B cell (primary cell): ENCODE data around the gene NOL4L. TPM values are rescaled to one million over a fixed set of nuclear protein-coding genes. Genes with fewer than 3 reads are reported as not detected.

Source experiments
- ATAC-seq: fragments of 200-7000 bp; cut with Tn5 transposase; one replicate; pipeline ENCODE4 v1.10.0; 2021; ENCODE audit warnings: low read depth, mild to moderate bottlenecking, moderate number of reproducible peaks, moderate library complexity
- CTCF ChIA-PET: fragments of 350-600 bp; sonication (Branson Sonifier 250); formaldehyde crosslinking; loops from one replicate; lab custom pipeline; 2021; ENCODE audit warnings: antibody characterized with exemption, inconsistent platforms; lab: Charles Lee
- POLR2A ChIA-PET: fragments of 350-600 bp; sonication (Branson Sonifier 250); formaldehyde crosslinking; loops from one replicate; lab custom pipeline; 2021; ENCODE audit warnings: antibody characterized with exemption; lab: Charles Lee
- DNase-seq: peaks from one replicate; pipeline ENCODE4 v3.0.0; 2013
- H2AFZ ChIP-seq: 2 replicates; pipeline ENCODE4 v1.6.1; 2012; ENCODE audit warnings: mild to moderate bottlenecking, low read depth, low read length; ENCODE audit not compliant: insufficient read depth, poor library complexity, severe bottlenecking
- H3K27ac ChIP-seq, 2 donors: 1 replicate in 1 of 2; 2 replicates in 1 of 2; pipeline ENCODE4 v1.5.1; 2012 to 2013; ENCODE audit warnings: low read length in 2 of 2, mild to moderate bottlenecking in 2 of 2, moderate library complexity in 1 of 2
- H3K27me3 ChIP-seq, 4 experiments: fragments of 200-600 bp in 1 of 4; sonication (generic) in 1 of 4; replicated peaks in 1 of 4; 1 replicate in 2 of 4; 2 replicates in 2 of 4; pipeline versions ENCODE4 v1.6.1 to v1.7.0; 2013 to 2016; ENCODE audit warnings: low read length in 3 of 4, mild to moderate bottlenecking in 2 of 4, mixed read lengths in 1 of 4, moderate library complexity in 1 of 4; ENCODE audit not compliant: insufficient read depth in 4 of 4, control insufficient read depth in 3 of 4; ENCODE audit errors: control extremely low read depth in 1 of 4
- H3K36me3 ChIP-seq, 2 experiments: replicated peaks in 1 of 2; 1 replicate in 1 of 2; 2 replicates in 1 of 2; pipeline versions ENCODE4 v1.6.1 to v1.7.1; 2013; ENCODE audit warnings: low read length in 1 of 2; ENCODE audit not compliant: insufficient read depth in 2 of 2, control insufficient read depth in 1 of 2; ENCODE audit errors: control extremely low read depth in 1 of 2, extremely low read depth in 1 of 2
- H3K4me1 ChIP-seq, 2 donors: fragments of 200-600 bp in 1 of 2; sonication (generic) in 1 of 2; 1 replicate in 1 of 2; 2 replicates in 1 of 2; pipeline versions ENCODE4 v1.5.1 to v1.6.1; 2013 to 2017; ENCODE audit warnings: low read length in 2 of 2; ENCODE audit not compliant: control insufficient read depth in 2 of 2, insufficient read depth in 2 of 2
- H3K4me2 ChIP-seq: replicated peaks from 2 replicates; pipeline ENCODE3; 2012; ENCODE audit warnings: mild to moderate bottlenecking, low read depth, low read length; ENCODE audit not compliant: poor library complexity, severe bottlenecking
- H3K4me3 ChIP-seq, 5 experiments: fragments of 200-600 bp in 1 of 5; sonication (generic) in 1 of 5; 1 replicate in 3 of 5; 2 replicates in 2 of 5; pipeline versions ENCODE4 v1.5.1 to v1.7.0; 2011 to 2016; ENCODE audit warnings: low read length in 4 of 5, mild to moderate bottlenecking in 4 of 5, low read depth in 2 of 5, control low read depth in 1 of 5, moderate library complexity in 1 of 5; ENCODE audit not compliant: insufficient read depth in 1 of 5; ENCODE audit errors: control extremely low read depth in 1 of 5, extremely low read depth in 1 of 5
- H3K79me2 ChIP-seq: fragments of 200-600 bp; sonication (generic); one replicate; pipeline ENCODE4 v1.6.0; 2016; ENCODE audit warnings: low read length; ENCODE audit not compliant: control insufficient read depth, insufficient read depth
- H3K9ac ChIP-seq: fragments of 200-600 bp; sonication (generic); 2 replicates; pipeline ENCODE4 v1.6.1; 2017; ENCODE audit warnings: mild to moderate bottlenecking, low read length, moderate library complexity
- H3K9me3 ChIP-seq, 3 donors: one replicate each; pipeline versions ENCODE4 v1.6.1 to v1.7.1; 2013; ENCODE audit warnings: low read length in 2 of 3; ENCODE audit not compliant: control insufficient read depth in 2 of 3, insufficient read depth in 1 of 3; ENCODE audit errors: control extremely low read depth in 1 of 3
- H4K20me1 ChIP-seq: 2 replicates; pipeline ENCODE4 v1.6.0; 2012; ENCODE audit warnings: mild to moderate bottlenecking, low read length; ENCODE audit not compliant: insufficient read depth, control insufficient read depth, poor library complexity, severe bottlenecking
- H3K27ac Mint-ChIP-seq: one replicate; pipeline ENCODE4 v1.8.0; 2021; ENCODE audit warnings: mixed read lengths
- H3K27me3 Mint-ChIP-seq: one replicate; pipeline ENCODE4 v1.8.0; 2021; ENCODE audit warnings: mixed read lengths
- H3K4me1 Mint-ChIP-seq: one replicate; pipeline ENCODE4 v1.8.0; 2021; ENCODE audit warnings: mixed read lengths
- H3K4me3 Mint-ChIP-seq: one replicate; pipeline ENCODE4 v1.8.0; 2021; ENCODE audit warnings: mixed read lengths
- H3K9me3 Mint-ChIP-seq: one replicate; pipeline ENCODE4 v1.8.0; 2022; ENCODE audit warnings: mixed read lengths; ENCODE audit not compliant: insufficient read depth
- CTCF ChIP-seq: fragments of 200-600 bp; IDR thresholded peaks from one replicate; pipeline ENCODE4 v1.8.0; 2022; ENCODE audit warnings: antibody characterized with exemption, mild to moderate bottlenecking
- EZH2 ChIP-seq: IDR thresholded peaks from 2 replicates; pipeline ENCODE4 v1.6.1; 2012; ENCODE audit warnings: borderline replicate concordance, low read depth, mild to moderate bottlenecking, moderate library complexity, low read length; ENCODE audit not compliant: insufficient read depth, poor library complexity, severe bottlenecking
- WGBS: methylation state at CpG from one replicate; pipeline ENCODE4 v1.1.5; 2013; ENCODE audit warnings: missing lambda C conversion rate; ENCODE audit not compliant: insufficient coverage; 5-methylcytosine and 5-hydroxymethylcytosine counted together
- intact Hi-C: fragments of 100-400 bp; cut with micrococcal nuclease; formaldehyde crosslinking; loops from one replicate; pipeline ENCODE4 v1.10.0; 2022
- polyA plus RNA-seq: library from polyadenylated mRNA; depleted of rRNA; stranded (reverse); fragments of >200 nt; gene quantifications from 2 replicates; pipeline ENCODE4 v1.2.3, GENCODE V29; 2012
- total RNA-seq, 2 donors: library from RNA; stranded (reverse); fragments of 120-200 nt in 1 of 2; gene quantifications; 1 replicate in 1 of 2; 2 replicates in 1 of 2; pipeline versions ENCODE4 v1.2.3 to v1.2.4, GENCODE V29; 2013 to 2022

NOL4L gene
- total and polyA plus RNA-seq, 2 donors (not counting 1 experiment from before 2014, with no cell fraction given) = 6.5 to 7.9 TPM

- no peak overlapping the region for H3K9ac ChIP-seq
- CTCF ChIA-PET = interaction anchor here (1.1 kb wide), 1 partner anchor 12 kb away, joined by 3 read pairs; no protein-coding TSS in a partner anchor
- H3K27me3 Mint-ChIP-seq = no peaks in the 10 kb centered on the region
These were observed 111.7 kb downstream of the NOL4L start for GRCh38 chr20:32473231-32474008.

More at GRCh38 chr20:32473231-32474008, 111.7 kb downstream of the NOL4L start:
- 96% methylated on average over 27 of the region's 29 CpGs for WGBS
- intact Hi-C loops = no loop called here
- ATAC-seq = no peak
- Histone ChIP-seq H3K79me2 (peaks cover 12% of the 10 kb centered on the region), H3K4me3 (no peak overlapping the region), H4K20me1 (peaks cover 7% of the 10 kb centered on the region), H3K4me1 (peaks cover 19 to 38% of the 10 kb centered on the region in 2 donors), H3K4me2 (no peak overlapping the region), H3K27ac (no peak overlapping the region), H3K27me3 (peaks cover 0 to 7% (median 0%) of the 10 kb centered on the region in 4 experiments), H3K36me3 (no peaks in the 10 kb centered on the region), H3K9me3 (peaks cover 0 to 4% (median 0%) of the 10 kb centered on the region in 3 donors), H2AFZ (no peak overlapping the region)
- TF ChIP-seq EZH2 (no peak), CTCF (no peak)
- Mint-ChIP-seq H3K4me1 (peaks cover 28% of the 10 kb centered on the region), H3K4me3 (no peak overlapping the region), H3K9me3 (no peaks in the 10 kb centered on the region), H3K27ac (no peak overlapping the region)
- POLR2A ChIA-PET = no interaction called here
- DNase-seq = no peak
